ENCODE data around the gene VPS37B.

Gene VPS37B

GRCh38 chr12:122855928-122856831 lies 39.7 kb downstream of the VPS37B start:
- Histone ChIP-seq H3K9me2 (ENCODE audit: low read depth, low read length) (no peaks in the 10 kb centered on the region), H3K9me3 (ENCODE audit: low read length) (no peaks in the 10 kb centered on the region), H3K36me3 (ENCODE audit: insufficient read depth, low read length) (peaks cover 22% of the 10 kb centered on the region), H3F3A (ENCODE audit: insufficient read depth, low read length) (no peaks in the 10 kb centered on the region), H3K79me2 (ENCODE audit: insufficient read depth, low read length) (no peaks in the 10 kb centered on the region), H3K27me3 (ENCODE audit: insufficient read depth, low read length) (no peaks in the 10 kb centered on the region), H3K4me3 (ENCODE audit: low read depth, low read length, poor library complexity, severe bottlenecking) (no peak overlapping the region), H3K9ac (ENCODE audit: low read length) (no peak overlapping the region), H3K27ac (ENCODE audit: low read depth, low read length, poor library complexity, severe bottlenecking) (no peak overlapping the region), H3K4me2 (ENCODE audit: low read length) (no peak overlapping the region), H3K4me1 (ENCODE audit: insufficient read depth, low read length, severe bottlenecking) (no peaks in the 10 kb centered on the region), H4K20me1 (ENCODE audit: insufficient read depth, low read length) (no peaks in the 10 kb centered on the region), H2AFZ (ENCODE audit: low read length) (no peak overlapping the region)
- TF ChIP-seq EZH2 (IDR thresholded peaks at IDR 0.05; ENCODE audit: borderline replicate concordance, low read length) = no peak
- TF ChIP-seq, protein P1, sequence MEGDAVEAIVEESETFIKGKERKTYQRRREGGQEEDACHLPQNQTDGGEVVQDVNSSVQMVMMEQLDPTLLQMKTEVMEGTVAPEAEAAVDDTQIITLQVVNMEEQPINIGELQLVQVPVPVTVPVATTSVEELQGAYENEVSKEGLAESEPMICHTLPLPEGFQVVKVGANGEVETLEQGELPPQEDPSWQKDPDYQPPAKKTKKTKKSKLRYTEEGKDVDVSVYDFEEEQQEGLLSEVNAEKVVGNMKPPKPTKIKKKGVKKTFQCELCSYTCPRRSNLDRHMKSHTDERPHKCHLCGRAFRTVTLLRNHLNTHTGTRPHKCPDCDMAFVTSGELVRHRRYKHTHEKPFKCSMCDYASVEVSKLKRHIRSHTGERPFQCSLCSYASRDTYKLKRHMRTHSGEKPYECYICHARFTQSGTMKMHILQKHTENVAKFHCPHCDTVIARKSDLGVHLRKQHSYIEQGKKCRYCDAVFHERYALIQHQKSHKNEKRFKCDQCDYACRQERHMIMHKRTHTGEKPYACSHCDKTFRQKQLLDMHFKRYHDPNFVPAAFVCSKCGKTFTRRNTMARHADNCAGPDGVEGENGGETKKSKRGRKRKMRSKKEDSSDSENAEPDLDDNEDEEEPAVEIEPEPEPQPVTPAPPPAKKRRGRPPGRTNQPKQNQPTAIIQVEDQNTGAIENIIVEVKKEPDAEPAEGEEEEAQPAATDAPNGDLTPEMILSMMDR (IDR thresholded peaks at IDR 0.05; ENCODE audit: low read length) = no peak

- H3K36me3 ChIP-seq (ENCODE audit: insufficient read depth, low read length) = peaks cover 18% of the 10 kb centered on the region; the same call in 1 of the 2 replicates
- H3K27me3 ChIP-seq (ENCODE audit: insufficient read depth, low read length) = no peaks in the 10 kb centered on the region
- H3F3A ChIP-seq (ENCODE audit: insufficient read depth, low read length) = no peaks in the 10 kb centered on the region
- no peak overlapping the region for H3K27ac ChIP-seq (ENCODE audit: low read depth, low read length, poor library complexity, severe bottlenecking)
- no peaks in the 10 kb centered on the region for H3K79me2 ChIP-seq (ENCODE audit: insufficient read depth, low read length)
- H3K9me2 ChIP-seq (ENCODE audit: low read depth, low read length) = no peaks in the 10 kb centered on the region
- TF ChIP-seq, protein P1 (IDR thresholded peaks at IDR 0.05; ENCODE audit: low read length) = no peak
- no peak for TF ChIP-seq EZH2 (IDR thresholded peaks at IDR 0.05; ENCODE audit: borderline replicate concordance, low read length)
- no peak overlapping the region for H3K4me3 ChIP-seq (ENCODE audit: low read depth, low read length, poor library complexity, severe bottlenecking)
- no peaks in the 10 kb centered on the region for H3K4me1 ChIP-seq (ENCODE audit: insufficient read depth, low read length, severe bottlenecking)
- no peak overlapping the region for H3K4me2 ChIP-seq (ENCODE audit: low read length)
- no peak overlapping the region for H2AFZ ChIP-seq (ENCODE audit: low read length)
- no peaks in the 10 kb centered on the region for H3K9me3 ChIP-seq (ENCODE audit: low read length)
- H4K20me1 ChIP-seq (ENCODE audit: insufficient read depth, low read length) = no peaks in the 10 kb centered on the region
- no peak overlapping the region for H3K9ac ChIP-seq (ENCODE audit: low read length)
Observed at GRCh38 chr12:122855071-122855829, 40.7 kb downstream of the VPS37B start.

GRCh38 chr12:122854554-122854953 lies 41.4 kb downstream of the VPS37B start:
- Histone ChIP-seq H3K4me3 (ENCODE audit: low read depth, low read length, poor library complexity, severe bottlenecking) (no peak overlapping the region), H2AFZ (ENCODE audit: low read length) (no peak overlapping the region), H3K9me3 (ENCODE audit: low read length) (no peaks in the 10 kb centered on the region), H3K9ac (ENCODE audit: low read length) (no peak overlapping the region), H4K20me1 (ENCODE audit: insufficient read depth, low read length) (no peaks in the 10 kb centered on the region), H3K9me2 (ENCODE audit: low read depth, low read length) (no peaks in the 10 kb centered on the region), H3K79me2 (ENCODE audit: insufficient read depth, low read length) (no peaks in the 10 kb centered on the region), H3K4me2 (ENCODE audit: low read length) (no peak overlapping the region), H3K4me1 (ENCODE audit: insufficient read depth, low read length, severe bottlenecking) (no peaks in the 10 kb centered on the region), H3K27ac (ENCODE audit: low read depth, low read length, poor library complexity, severe bottlenecking) (no peak overlapping the region), H3K27me3 (ENCODE audit: insufficient read depth, low read length) (no peaks in the 10 kb centered on the region), H3K36me3 (ENCODE audit: insufficient read depth, low read length) (peaks cover 18% of the 10 kb centered on the region; the same call in 1 of the 2 replicates), H3F3A (ENCODE audit: insufficient read depth, low read length) (no peaks in the 10 kb centered on the region)
- no peak for TF ChIP-seq EZH2 (IDR thresholded peaks at IDR 0.05; ENCODE audit: borderline replicate concordance, low read length)
- TF ChIP-seq, protein P1 (IDR thresholded peaks at IDR 0.05; ENCODE audit: low read length) = no peak
